HTERT RPE-1 (cell line): Measurements from ENCODE around the gene ELL.
"Not testable (repeated sequence)": the region's sequence is repeated elsewhere in the genome, so short reads cannot be mapped to it uniquely, and the experiment has no call there.

Experiments
- in situ Hi-C: fragments of 300-500 bp; cut with MboI; formaldehyde crosslinking; loops from 4 replicates; pipeline ENCODE4 v1.14.3; 2020; ENCODE audit warnings: low sequenced_read_pairs

ELL gene

GRCh38 chr19:18405754-18406153 is 116.1 kb downstream of the ELL start:
- in situ Hi-C loops, result not testable (repeated sequence)

GRCh38 chr19:18402455-18403248 is 119.2 kb downstream of the ELL start:
- in situ Hi-C loops, result not testable (repeated sequence)

GRCh38 chr19:18401580-18402112 is 120.2 kb downstream of the ELL start:
- in situ Hi-C loops, result no loop called here

- in situ Hi-C loops, result no loop called here
Observed at GRCh38 chr19:18399008-18399407, 122.9 kb downstream of the ELL start.

- in situ Hi-C loops, result no loop called here
Observed at GRCh38 chr19:18397242-18398202, 124.3 kb downstream of the ELL start, which contains the start of gene LRRC25. LRRC25 (minus strand) TSS chr19:18397622; CDS start chr19:18396963, 659 bp downstream.

GRCh38 chr19:18396471-18397241 is 125.2 kb downstream of the ELL start:
- in situ Hi-C loops, result no loop called here

- in situ Hi-C loops, result no loop called here
Observed at GRCh38 chr19:18393836-18394235, 128.0 kb downstream of the ELL start.

GRCh38 chr19:18392926-18393325 is 128.9 kb downstream of the ELL start:
- in situ Hi-C loops, result no loop called here
